CD4-positive, alpha-beta T cell treated with Interleukin-6 at 100 ng/mL for 8 hours (primary cell): ENCODE data around the gene TRIM60.
"Not testable (repeated sequence)": the region's sequence is repeated elsewhere in the genome, so short reads cannot be mapped to it uniquely, and the experiment has no call there.

Experiments
- DNase-seq: peaks from one replicate; pipeline ENCODE4 v3.0.0-alpha.2; 2020; ENCODE audit warnings: mixed read lengths, low spot score

TRIM60 gene

DNA sequence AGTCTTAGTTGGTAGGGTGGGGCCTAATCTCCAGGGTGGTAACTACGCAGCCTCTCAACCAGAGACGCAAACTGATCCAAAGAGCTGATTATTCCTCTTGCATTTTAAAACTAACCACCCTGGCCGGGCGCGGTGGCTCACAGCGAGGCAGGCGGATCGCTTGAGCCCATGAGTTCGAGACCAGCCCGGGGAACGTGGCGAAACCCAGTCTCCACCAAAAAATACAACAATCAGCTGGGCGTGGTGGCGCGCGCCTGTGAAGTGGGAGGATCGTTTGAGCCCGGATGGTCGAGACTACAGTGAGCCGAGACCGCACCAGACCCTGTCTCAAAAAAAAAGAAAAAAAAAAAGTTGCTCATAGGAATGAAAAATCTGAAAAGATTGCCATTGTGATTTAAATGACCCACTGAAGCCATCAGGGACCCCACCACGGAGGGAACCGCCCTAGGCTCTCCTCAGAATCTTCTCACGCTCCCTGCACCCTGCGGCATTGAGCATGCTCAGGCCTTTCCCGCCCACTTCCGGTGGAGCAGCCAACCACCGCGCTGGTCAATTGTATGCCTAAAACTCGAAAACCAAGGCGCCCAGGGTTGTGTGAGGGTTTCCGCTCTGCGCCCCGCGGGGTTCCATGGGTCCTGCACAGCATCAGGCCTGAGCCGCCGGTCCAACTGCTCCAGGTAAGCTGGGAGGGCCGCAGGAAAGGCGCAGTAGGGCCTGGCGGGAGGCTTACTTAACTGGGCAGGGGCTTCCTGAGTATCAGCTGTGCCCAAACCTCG is at the start of gene TRIM60:
TRIM60 (plus strand) TSS at position 564 of the 776 bp plus-strand sequence. CDS start 8,074 bp downstream, outside the sequence.
- DNase-seq: no peak

DNA sequence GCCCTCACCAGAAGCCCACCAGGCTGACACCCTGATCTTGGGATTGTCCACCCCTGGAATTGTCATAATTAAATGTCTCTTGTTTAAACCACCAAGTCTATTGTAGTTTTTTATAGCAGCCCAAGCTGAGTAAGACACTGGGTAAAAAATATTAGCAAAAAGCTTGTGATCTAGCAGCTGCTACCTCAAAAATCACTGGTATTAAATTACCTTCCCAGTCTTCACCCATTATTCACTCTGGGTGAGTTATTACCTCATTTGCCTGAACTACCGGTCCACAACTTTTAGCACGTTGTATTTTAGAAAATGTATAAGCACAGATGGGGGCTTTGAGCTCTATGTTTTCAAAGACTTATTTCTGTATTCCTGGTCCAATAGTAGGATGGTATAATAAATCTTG is 42.3 kb upstream of the TRIM60 start:
- DNase-seq: no peak

- not testable (repeated sequence) for DNase-seq
Measured at GRCh38 chr4:164990786-164991185, 41.0 kb upstream of the TRIM60 start.

DNA sequence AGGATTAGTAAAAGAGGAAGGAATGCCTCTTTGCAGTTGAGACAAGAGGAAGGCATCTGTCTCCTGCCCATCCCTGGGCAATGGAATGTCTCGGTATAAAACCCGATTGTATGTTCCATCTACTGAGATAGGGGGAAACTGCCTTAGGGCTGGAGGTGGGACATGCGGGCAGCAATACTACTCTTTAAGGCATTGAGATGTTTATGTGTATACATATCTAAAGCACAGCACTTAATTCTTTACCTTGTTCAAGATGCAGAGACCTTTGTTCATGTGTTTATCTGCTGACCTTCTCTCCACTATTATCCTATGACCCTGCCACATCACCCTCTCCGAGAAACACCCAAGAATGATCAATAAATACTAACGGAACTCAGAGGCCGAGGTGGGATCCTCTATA is 35.7 kb upstream of the TRIM60 start:
- DNase-seq: not testable (repeated sequence)

GRCh38 chr4:164997324-164997723 is 34.5 kb upstream of the TRIM60 start:
- DNase-seq: no peak

GRCh38 chr4:164997941-164998340 is 33.9 kb upstream of the TRIM60 start:
- DNase-seq: no peak

- DNase-seq: not testable (repeated sequence)
Measured at GRCh38 chr4:164998526-164999080, 33.2 kb upstream of the TRIM60 start.

DNA sequence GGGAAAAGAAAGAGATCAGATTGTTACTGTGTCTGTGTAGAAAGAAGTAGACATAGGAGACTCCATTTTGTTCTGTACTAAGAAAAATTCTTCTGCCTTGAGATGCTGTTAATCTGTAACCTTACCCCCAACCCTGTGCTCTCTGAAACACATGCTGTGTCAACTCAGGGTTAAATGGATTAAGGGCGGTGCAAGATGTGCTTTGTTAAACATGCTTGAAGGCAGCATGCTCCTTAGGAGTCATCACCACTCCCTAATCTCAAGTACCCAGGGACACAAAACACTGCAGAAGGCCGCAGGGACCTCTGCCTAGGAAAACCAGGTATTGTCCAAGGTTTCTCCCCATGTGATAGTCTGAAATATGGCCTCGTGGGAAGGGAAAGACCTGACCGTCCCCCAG is 29.8 kb upstream of the TRIM60 start:
- not testable (repeated sequence) for DNase-seq

DNA sequence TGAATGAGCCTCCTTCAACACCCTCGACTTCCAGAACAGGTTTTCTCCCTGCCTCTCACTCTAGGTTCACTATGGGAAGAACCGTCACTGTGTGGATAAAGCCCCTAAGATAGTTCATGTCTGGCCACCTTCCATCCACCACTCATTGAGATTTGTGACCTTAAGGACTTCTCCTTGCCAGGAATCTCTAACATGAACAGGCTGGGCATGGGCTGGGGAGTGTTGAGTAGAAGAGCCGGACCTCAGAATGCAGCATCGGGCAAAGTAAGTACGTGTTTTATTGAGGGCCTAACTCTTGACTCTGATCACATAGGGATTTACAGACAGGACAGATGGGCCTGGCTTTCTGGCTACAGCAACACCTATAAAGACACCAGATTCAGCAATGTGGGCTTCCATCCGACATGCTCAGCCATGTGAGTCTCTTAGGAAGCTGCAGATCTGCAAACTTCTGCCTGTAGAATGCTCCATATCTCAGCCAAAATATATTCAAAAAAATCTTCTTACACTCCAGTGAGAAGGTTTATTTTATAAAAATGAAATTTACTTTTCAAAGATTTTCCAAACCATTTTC is 26.4 kb upstream of the TRIM60 start:
- no peak for DNase-seq

DNA sequence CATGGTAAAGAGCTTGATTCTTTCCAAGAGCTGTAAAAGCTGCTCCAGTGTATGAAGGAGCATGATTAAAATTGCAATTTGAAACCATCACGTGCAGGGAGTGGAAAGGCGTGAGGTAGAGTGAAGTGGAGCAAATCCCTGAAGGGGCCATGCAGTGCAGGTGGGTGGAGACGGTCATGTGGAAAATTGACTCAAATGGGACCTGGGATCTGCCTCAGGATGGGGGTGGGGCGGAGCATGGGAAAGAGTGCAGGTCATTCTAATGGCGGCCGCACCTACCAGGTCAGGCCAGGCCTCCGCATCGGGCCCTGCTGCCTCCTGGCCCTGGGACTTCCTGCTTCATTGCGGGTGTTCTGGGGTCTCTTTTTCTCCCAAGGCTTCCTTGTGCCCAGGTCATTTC is 25.3 kb upstream of the TRIM60 start:
- DNase-seq: no peak

DNA sequence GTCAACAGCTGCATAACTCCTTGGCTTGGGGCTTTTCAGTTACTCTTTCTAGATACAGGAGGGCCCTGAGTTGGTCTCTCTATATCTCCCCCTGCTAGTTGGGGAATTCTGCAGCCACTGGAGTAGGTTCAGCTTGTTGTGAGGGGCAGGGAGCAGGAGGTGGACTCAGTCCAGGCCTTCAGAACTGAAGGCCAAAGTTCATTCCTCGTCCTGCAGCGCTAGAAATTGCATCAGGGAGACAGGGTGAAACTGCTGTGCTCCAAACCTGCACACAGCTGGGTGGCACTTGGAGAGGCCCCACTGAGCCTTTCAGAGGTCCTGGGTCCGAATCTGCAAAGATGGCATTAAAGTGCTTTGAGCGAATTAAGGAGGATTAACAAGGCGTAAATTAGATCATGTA is 24.9 kb upstream of the TRIM60 start:
- no peak for DNase-seq

GRCh38 chr4:165009493-165010227 is 22.1 kb upstream of the TRIM60 start:
- no peak for DNase-seq

GRCh38 chr4:165010487-165010886 is 21.3 kb upstream of the TRIM60 start:
- no peak for DNase-seq

GRCh38 chr4:165010991-165011390 is 20.8 kb upstream of the TRIM60 start:
- DNase-seq: no peak

DNA sequence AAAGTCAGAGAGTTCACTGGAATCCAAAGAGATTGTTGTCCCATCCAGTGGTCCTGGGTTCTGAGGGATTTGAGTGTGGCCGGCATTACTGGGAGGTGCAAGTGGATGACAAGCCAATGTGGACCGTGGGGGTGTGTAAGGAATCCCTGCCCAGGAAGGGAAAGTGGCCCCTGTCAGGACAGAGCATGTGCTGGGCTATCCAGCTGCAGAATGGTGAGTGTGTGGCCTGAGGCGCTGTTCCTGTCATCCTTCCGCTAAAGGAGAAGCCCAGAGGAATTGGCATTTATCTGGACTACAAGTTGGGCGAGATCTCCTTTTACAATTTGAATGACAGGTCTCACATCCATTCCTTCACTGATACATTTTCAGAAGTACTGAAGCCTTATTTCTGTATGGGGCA is 20.4 kb upstream of the TRIM60 start:
- DNase-seq: no peak

DNA sequence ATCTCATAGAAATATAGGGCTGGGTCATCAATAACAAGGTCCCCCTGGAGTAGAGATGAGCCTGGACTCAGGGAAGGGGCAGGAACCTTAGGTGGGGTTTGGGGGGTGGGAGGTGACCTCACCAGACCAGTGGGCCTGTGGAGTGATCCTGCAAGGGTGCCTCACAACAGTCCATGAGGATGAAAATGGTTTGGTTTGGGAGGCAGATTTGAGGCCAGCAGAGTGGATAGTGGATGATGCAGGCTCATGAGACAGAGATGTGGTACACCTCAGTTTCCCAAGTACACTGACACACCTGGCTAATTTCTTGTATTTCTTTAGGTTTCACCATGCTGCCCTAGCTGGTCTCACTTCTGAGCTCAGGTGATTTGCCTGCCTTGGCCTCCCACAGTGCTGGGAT is 18.1 kb upstream of the TRIM60 start:
- DNase-seq: no peak

- DNase-seq: no peak
Measured at GRCh38 chr4:165016971-165017370, 14.8 kb upstream of the TRIM60 start.

DNA sequence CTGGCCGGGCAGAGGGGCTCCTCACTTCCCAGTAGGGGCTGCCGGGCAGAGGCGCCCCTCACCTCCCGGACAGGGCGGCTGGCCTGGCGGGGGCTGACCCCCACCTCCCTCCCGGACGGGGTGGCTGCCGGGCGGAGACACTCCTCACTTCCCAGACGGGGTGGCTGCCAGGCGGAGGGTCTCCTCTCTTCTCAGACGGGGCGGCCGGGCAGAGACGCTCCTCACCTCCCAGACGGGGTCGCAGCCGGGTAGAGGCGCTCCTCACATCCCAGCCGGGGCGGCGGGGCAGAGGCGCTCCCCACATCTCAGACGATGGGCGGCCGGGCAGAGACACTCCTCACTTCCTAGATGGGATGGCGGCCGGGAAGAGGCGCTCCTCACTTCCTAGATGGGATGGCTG is 11.8 kb upstream of the TRIM60 start:
- DNase-seq: not testable (repeated sequence)

- DNase-seq: not testable (repeated sequence)
Measured at GRCh38 chr4:165025782-165026181, 6.0 kb upstream of the TRIM60 start.

DNA sequence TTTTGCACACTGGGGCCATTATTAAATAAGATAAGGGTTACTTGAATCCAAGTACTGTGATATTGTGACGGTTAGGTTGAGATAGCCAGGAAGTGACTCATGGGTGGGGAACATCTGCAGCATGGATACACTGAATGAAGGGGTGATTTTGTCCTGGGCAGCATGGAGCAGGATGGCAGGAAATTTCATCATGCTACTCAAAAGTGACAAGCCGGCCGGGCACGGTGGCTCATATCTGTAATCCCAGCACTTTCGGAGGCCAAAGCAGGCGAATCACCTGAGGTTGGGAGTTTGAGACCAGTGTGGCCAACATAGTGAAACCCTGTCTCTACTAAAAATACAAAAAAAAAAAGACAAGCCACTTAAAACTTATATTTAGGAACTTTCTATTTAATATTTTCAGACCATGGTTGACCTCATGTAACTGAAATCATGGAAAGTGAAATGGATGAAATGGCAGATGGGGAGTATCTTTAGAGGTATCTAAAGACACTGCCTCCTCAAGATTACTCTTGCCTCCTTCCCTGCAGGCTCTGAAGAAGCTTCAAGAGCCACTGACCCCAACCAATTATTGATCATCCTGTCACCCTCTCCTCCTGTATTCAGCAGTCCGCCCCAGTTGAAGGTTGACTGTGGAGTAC is 3.9 kb upstream of the TRIM60 start:
- DNase-seq: no peak

DNA sequence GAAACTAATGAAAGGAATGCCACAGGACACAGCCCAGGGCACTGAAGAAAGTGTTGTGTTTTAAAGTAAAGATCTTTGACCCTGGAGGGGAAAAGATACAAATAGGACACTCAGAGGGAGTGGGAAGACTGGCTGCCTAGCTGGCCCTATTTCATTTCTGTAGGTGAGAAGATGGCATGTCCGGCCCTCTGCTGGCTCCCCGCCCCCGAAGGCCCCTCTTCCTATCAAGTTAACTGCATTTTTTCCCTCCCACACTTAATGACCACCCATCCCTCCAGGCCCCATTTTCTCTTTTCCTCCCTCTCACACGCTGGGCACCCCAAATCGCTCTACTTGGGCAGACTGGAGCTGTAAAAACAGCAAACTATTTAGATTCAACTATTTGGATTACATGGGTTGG is 16.4 kb downstream of the TRIM60 start:
- no peak for DNase-seq

GRCh38 chr4:165052627-165053026 is 20.8 kb downstream of the TRIM60 start:
- DNase-seq: no peak
